ENCODE results near the gene CDC42BPG.

GRCh38 chr11:64799256-64799622, 45.2 kb downstream of the CDC42BPG start:
- no peak for TF ChIP-seq ATF3 (IDR thresholded peaks at IDR 0.05; ENCODE audit: insufficient read depth, low read depth, low read length)
- no peak for TF ChIP-seq CTCF (IDR thresholded peaks at IDR 0.05; ENCODE audit: control extremely low read depth in 1 of 3, insufficient read depth in 1 of 3, low read depth in 1 of 3, low read length in 3 of 3)
- no peak for TF ChIP-seq POLR2A (IDR thresholded peaks at IDR 0.05; ENCODE audit: control extremely low read depth in 1 of 2, low read depth in 2 of 2, low read length in 2 of 2)
- TF ChIP-seq EZH2 (IDR thresholded peaks at IDR 0.05; ENCODE audit: low read depth, low read length, severe bottlenecking) = no peak
- TF ChIP-seq JUN (IDR thresholded peaks at IDR 0.05; ENCODE audit: low read depth, low read length) = no peak
- TF ChIP-seq SUZ12 (IDR thresholded peaks at IDR 0.05; ENCODE audit: low read length) = no peak
- no peak for TF ChIP-seq SP2 (IDR thresholded peaks at IDR 0.05; ENCODE audit: low read length)
- no peak for TF ChIP-seq ZNF274 (IDR thresholded peaks at IDR 0.05; ENCODE audit: borderline replicate concordance, extremely low read depth, low read length)
- TF ChIP-seq POLR2AphosphoS5 (IDR thresholded peaks at IDR 0.05; ENCODE audit: low read depth, low read length) = no peak
- TF ChIP-seq RAD21 (IDR thresholded peaks at IDR 0.05 in 1 of 2, conservative IDR thresholded peaks at IDR 0.05 in 1 of 2; ENCODE audit: low read depth in 2 of 2, low read length in 2 of 2) = no peak
